Glutamatergic neuron (in vitro differentiated cells): ENCODE data around the gene GFRA1. TPM values are rescaled to one million over a fixed set of nuclear protein-coding genes. Genes with fewer than 3 reads are reported as not detected.

Experiments
- DNase-seq: peaks from one replicate; pipeline ENCODE4 v3.0.0; 2022
- H3K27ac Mint-ChIP-seq: one replicate; pipeline ENCODE4 v1.8.0; 2020; ENCODE audit warnings: mild to moderate bottlenecking, mixed read lengths, inconsistent platforms; ENCODE audit not compliant: unreplicated experiment
- H3K27me3 Mint-ChIP-seq: one replicate; pipeline ENCODE4 v1.8.0; 2020; ENCODE audit warnings: mild to moderate bottlenecking, moderate library complexity, mixed read lengths, inconsistent platforms; ENCODE audit not compliant: unreplicated experiment
- H3K36me3 Mint-ChIP-seq: one replicate; pipeline ENCODE4 v1.8.0; 2020; ENCODE audit warnings: mild to moderate bottlenecking, mixed read lengths, inconsistent platforms; ENCODE audit not compliant: unreplicated experiment
- H3K4me1 Mint-ChIP-seq: one replicate; pipeline ENCODE4 v1.8.0; 2020; ENCODE audit warnings: mild to moderate bottlenecking, low read depth, mixed read lengths, inconsistent platforms; ENCODE audit not compliant: unreplicated experiment
- H3K4me3 Mint-ChIP-seq: one replicate; pipeline ENCODE4 v1.8.0; 2020; ENCODE audit warnings: mild to moderate bottlenecking, mixed read lengths, inconsistent platforms; ENCODE audit not compliant: unreplicated experiment
- H3K9me3 Mint-ChIP-seq: one replicate; pipeline ENCODE4 v1.8.0; 2020; ENCODE audit warnings: mild to moderate bottlenecking, moderate library complexity, mixed read lengths, inconsistent platforms; ENCODE audit not compliant: unreplicated experiment
- CTCF ChIP-seq: fragments of 200-600 bp; sonication (generic); IDR thresholded peaks from one replicate; pipeline ENCODE4 v1.5.0; 2021; ENCODE audit not compliant: partially characterized antibody, unreplicated experiment
- total RNA-seq: library from RNA; stranded (reverse); fragmentation: NEBNext Ultra II Directional; extraction: Animal tissue kit (Norgen Biotek cat#: 25700); gene quantifications from one replicate; pipeline ENCODE4 v1.2.1, GENCODE V29; 2021; ENCODE audit not compliant: unreplicated experiment

Gene GFRA1
- total RNA-seq, 1 donor from 2014 or later: 347 TPM

GRCh38 chr10:116122664-116123063 is 150.3 kb downstream of the GFRA1 start:
- DNase-seq: no peak
- no peak for TF ChIP-seq CTCF
- Mint-ChIP-seq H3K27ac (no peak overlapping the region), H3K4me1 (peaks cover 45% of the 10 kb centered on the region), H3K4me3 (no peak overlapping the region), H3K27me3 (peaks cover 16% of the 10 kb centered on the region), H3K9me3 (peaks cover 27% of the 10 kb centered on the region), H3K36me3 (peaks cover 25% of the 10 kb centered on the region)

GRCh38 chr10:116121640-116122525 is 151.1 kb downstream of the GFRA1 start:
- H3K27me3 Mint-ChIP-seq: peaks cover 20% of the 10 kb centered on the region
- TF ChIP-seq CTCF: no peak
- peak overlapping the region; percentile 77 for H3K27ac Mint-ChIP-seq
- no peak overlapping the region for H3K4me3 Mint-ChIP-seq
- peaks cover 29% of the 10 kb centered on the region for H3K9me3 Mint-ChIP-seq
- H3K4me1 Mint-ChIP-seq: peaks cover 39% of the 10 kb centered on the region
- DNase-seq: no peak
- peaks cover 30% of the 10 kb centered on the region for H3K36me3 Mint-ChIP-seq

GRCh38 chr10:116120688-116121455 is 152.1 kb downstream of the GFRA1 start:
- Mint-ChIP-seq H3K27ac (peak overlapping the region; percentile 77), H3K27me3 (peaks cover 15% of the 10 kb centered on the region), H3K4me3 (no peak overlapping the region), H3K9me3 (peaks cover 27% of the 10 kb centered on the region), H3K4me1 (peaks cover 34% of the 10 kb centered on the region), H3K36me3 (peaks cover 25% of the 10 kb centered on the region)
- peak; percentile 66 for DNase-seq
- TF ChIP-seq CTCF: peak; percentile 82

GRCh38 chr10:116118847-116119246 is 154.2 kb downstream of the GFRA1 start:
- peaks cover 25% of the 10 kb centered on the region for H3K36me3 Mint-ChIP-seq

More at GRCh38 chr10:116118847-116119246, 154.2 kb downstream of the GFRA1 start:
- H3K4me3 Mint-ChIP-seq: no peak overlapping the region
- no peak for TF ChIP-seq CTCF
- H3K27me3 Mint-ChIP-seq: peaks cover 17% of the 10 kb centered on the region
- peaks cover 35% of the 10 kb centered on the region for H3K9me3 Mint-ChIP-seq
- H3K4me1 Mint-ChIP-seq: peaks cover 46% of the 10 kb centered on the region
- no peak overlapping the region for H3K27ac Mint-ChIP-seq
- DNase-seq: no peak
